Subcutaneous adipose tissue (tissue), 4 donors: ENCODE data around the gene NEUROG2. TPM values are rescaled to one million over a fixed set of nuclear protein-coding genes. Genes with fewer than 3 reads are reported as not detected.

ENCODE experiments used
- CTCF ChIP-seq: fragments of 450-650 bp; IDR thresholded peaks from one replicate; pipeline ENCODE4 v1.5.1; 2016; ENCODE audit warnings: low read depth, mild to moderate bottlenecking, control low read depth, antibody characterized with exemption, moderate library complexity
- total RNA-seq, 4 donors: library from RNA; depleted of rRNA; stranded (reverse); fragments of >200 nt; gene quantifications; one replicate each; pipeline ENCODE4 v1.1.0, GENCODE V29; 2016

Gene NEUROG2
- total RNA-seq, 4 donors from 2014 or later, result not detected

- TF ChIP-seq CTCF, result no peak
Observed at GRCh38 chr4:112526061-112526460, 10.1 kb upstream of the NEUROG2 start.

DNA sequence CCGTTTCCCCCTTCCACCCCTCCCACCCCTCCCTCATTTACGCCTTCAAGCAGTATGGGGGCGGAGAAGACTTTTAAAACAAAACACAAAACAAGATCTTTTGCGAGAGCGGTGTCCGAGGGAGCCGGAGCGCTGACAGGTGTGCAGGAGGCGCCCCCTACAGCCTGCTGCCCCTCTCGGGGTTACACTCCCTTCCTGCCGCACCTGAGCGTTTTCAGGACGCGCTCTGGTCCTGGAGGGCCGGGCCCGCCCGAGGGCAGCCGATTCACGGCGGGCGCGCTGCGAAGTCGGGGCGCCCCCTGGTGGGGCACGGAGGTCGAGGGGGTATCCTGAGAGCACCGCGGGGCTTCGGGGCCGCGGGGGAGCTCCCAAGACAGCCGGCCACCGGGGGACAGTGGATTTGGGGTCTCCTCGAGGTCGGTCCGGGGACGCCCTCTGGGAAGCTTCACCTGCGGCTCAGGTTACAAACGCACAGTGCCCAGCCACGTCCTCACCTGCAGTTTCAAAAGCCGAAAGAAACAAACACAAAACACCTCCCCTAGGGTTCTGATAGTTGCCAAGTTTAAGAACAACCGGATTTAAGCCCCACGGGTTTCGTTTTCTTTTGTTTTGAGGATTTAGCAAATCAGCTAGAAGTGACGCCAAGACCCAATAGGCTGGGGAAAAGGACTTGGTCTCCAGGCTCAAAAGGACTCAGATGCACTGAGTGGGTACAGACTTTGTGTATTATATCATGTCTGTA lies 8.0 kb upstream of the NEUROG2 start:
- no peak for TF ChIP-seq CTCF

- TF ChIP-seq CTCF, result no peak
Observed at GRCh38 chr4:112523008-112523721, 7.2 kb upstream of the NEUROG2 start.

- TF ChIP-seq CTCF, result no peak
Observed at GRCh38 chr4:112521123-112522023, 5.4 kb upstream of the NEUROG2 start.

DNA sequence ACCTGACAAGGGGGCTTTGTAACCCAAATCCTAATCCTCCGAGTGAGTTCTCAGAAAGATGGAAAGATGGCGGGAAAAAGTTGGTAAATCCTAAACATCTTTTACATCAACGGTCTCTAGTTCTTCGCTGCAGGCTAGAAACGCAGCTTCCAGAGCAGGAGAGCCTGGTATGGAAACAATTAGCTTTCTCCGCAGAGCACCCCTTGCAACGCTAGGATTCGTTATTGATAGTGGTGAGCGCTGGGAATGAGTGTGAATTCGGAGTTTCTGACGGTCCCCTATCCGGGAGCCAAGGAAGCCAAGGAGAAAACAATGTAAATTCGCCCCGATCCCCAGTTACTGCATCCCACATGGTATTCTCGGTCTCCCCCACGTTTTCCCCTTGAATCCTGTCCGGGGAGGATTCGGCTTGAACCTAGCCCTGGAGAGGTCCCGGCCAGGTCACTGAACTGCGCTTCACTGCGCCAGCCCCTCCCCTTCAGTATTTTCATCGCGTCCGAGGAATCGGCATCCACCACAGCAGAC lies 4.7 kb upstream of the NEUROG2 start:
- TF ChIP-seq CTCF, result no peak

DNA sequence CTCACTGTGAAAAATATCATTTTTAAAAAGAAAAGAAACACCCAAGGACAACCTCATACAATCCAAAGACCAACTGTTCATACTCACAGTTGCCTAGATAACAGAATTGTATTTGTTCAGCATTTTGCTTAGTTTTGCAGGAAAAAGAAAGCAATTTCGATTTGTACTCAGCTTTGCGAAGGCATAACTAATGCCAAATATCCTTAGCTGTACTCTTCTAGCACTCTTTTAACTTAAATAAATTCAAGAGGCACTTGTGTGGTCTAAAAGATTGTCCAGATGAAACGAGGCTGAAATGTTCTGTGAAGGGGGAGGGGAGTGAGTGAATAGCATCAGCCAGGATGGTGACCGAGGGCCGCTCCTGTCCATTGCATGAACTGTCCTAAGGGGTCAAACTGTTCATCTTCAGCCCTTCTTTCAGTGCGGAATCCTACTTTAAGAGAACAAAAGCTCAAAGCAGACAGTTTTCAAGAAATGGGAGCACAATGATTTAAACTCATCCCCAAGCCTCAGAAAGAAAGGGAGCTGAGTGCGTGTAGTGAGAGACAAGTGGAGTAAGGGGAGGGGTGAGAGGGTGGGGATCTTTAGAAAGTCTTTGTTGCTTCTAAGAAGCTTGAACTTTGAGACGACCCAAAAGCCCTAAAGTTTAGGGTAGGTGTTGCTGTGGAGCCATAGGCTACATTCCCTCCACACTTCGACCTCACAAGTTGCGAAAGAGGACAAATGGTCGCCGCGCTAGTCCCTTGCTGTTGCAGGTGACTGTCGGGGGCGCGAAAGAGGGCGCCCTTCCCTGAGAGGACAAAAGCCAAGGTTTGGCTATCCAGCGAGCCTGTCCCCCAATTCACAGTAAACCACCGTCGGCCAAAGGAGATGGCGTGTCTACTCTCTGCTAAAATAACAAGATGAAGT lies 4.0 kb upstream of the NEUROG2 start:
- TF ChIP-seq CTCF, result no peak
